GM12878 (cell line): ENCODE measurements around the gene ITGBL1. TPM values are rescaled to one million over a fixed set of nuclear protein-coding genes. Genes with fewer than 3 reads are reported as not detected.

ENCODE experiments used
- ATAC-seq: fragments of 200-7000 bp; cut with Tn5 transposase; 3 replicates; pipeline ENCODE4 v1.9.1; 2020; ENCODE audit warnings: mild to moderate bottlenecking, moderate library complexity
- BruUV-seq: library from RNA; stranded (reverse); fragments of 400-500 nt; replicated peaks from 2 replicates; lab custom pipeline; 2021; lab: Mats Ljungman, UMichigan
- CTCF ChIA-PET: fragments of 300-600 bp; sonication (Branson Sonifier 250); formaldehyde crosslinking; extraction: SDS; loops from one replicate; lab custom pipeline; 2021; ENCODE audit warnings: inconsistent platforms; lab: Yijun Ruan, JAX
- POLR2A ChIA-PET: fragments of 350-600 bp; formaldehyde crosslinking; extraction: SDS; loops from one replicate; lab custom pipeline; 2021; ENCODE audit warnings: inconsistent platforms; lab: Charles Lee
- RAD21 ChIA-PET: fragments of 300-600 bp; sonication (Branson Sonifier 250); formaldehyde crosslinking; loops from one replicate; lab custom pipeline; 2023; ENCODE audit warnings: antibody characterized with exemption; ENCODE audit not compliant: unreplicated experiment; lab: Charles Lee
- SMC1A ChIA-PET: fragments of 300-600 bp; sonication (Branson Sonifier 250); formaldehyde crosslinking; loops from one replicate; lab custom pipeline; 2023; ENCODE audit not compliant: unreplicated experiment, uncharacterized antibody; lab: Charles Lee
- DNase-seq: peaks from one replicate; pipeline ENCODE4 v3.0.0-alpha.2; 2011; ENCODE audit warnings: low read depth, low spot score
- FAIRE-seq: peaks from 3 replicates; lab custom pipeline; 2011; peaks lifted over from hg19 to GRCh38; lab: Jason Lieb, UNC
- H2AFZ ChIP-seq: 2 replicates; pipeline ENCODE4 v1.6.0; 2011; ENCODE audit warnings: low read depth, low read length, control low read depth; ENCODE audit not compliant: control insufficient read depth
- H3K27ac ChIP-seq: 2 replicates; pipeline ENCODE4 v1.5.1; 2011; ENCODE audit warnings: control low read depth; ENCODE audit not compliant: control insufficient read depth, insufficient read depth
- H3K27me3 ChIP-seq, 2 experiments: replicated peaks in 1 of 2; 2 replicates each; pipeline versions ENCODE4 v1.6.0 to v1.6.1; 2011; ENCODE audit warnings: low read length in 1 of 2; ENCODE audit not compliant: control insufficient read depth in 2 of 2, insufficient read depth in 2 of 2
- H3K36me3 ChIP-seq, 2 experiments: 2 replicates each; pipeline ENCODE4 v1.5.1; 2011; ENCODE audit warnings: low read length in 1 of 2; ENCODE audit not compliant: control insufficient read depth in 2 of 2, insufficient read depth in 2 of 2
- H3K4me1 ChIP-seq: 2 replicates; pipeline ENCODE4 v1.6.1; 2011; ENCODE audit warnings: mild to moderate bottlenecking, low read length, moderate library complexity, mixed read lengths; ENCODE audit not compliant: control insufficient read depth, insufficient read depth
- H3K4me2 ChIP-seq: 2 replicates; pipeline ENCODE4 v1.6.0; 2011; ENCODE audit warnings: control low read depth; ENCODE audit not compliant: control insufficient read depth, insufficient read depth
- H3K4me3 ChIP-seq: fragments of 200-600 bp; sonication (generic); 2 replicates; pipeline ENCODE4 v1.5.1; 2016
- H3K79me2 ChIP-seq: 2 replicates; pipeline ENCODE4 v1.6.0; 2011; ENCODE audit warnings: low read length; ENCODE audit not compliant: control insufficient read depth, insufficient read depth
- H3K9ac ChIP-seq: 2 replicates; pipeline ENCODE4 v1.8.0; 2011; ENCODE audit warnings: low read length, control low read depth, mixed read lengths; ENCODE audit not compliant: control insufficient read depth, insufficient read depth
- H3K9me3 ChIP-seq: replicated peaks from 3 replicates; pipeline ENCODE4 v1.5.1; 2011; ENCODE audit warnings: mild to moderate bottlenecking, low read length; ENCODE audit not compliant: control insufficient read depth, insufficient read depth
- H4K20me1 ChIP-seq: 2 replicates; pipeline ENCODE4 v1.6.0; 2011; ENCODE audit not compliant: control insufficient read depth, insufficient read depth
- CBFB ChIP-seq: IDR thresholded peaks from 2 replicates; pipeline ENCODE4 v1.6.1; 2016; ENCODE audit warnings: antibody characterized with exemption, low read depth
- EGR1 ChIP-seq, 2 experiments: IDR thresholded peaks; 1 replicate in 1 of 2; 2 replicates in 1 of 2; pipeline ENCODE4 v1.6.1; 2011 to 2012; ENCODE audit warnings: low read depth in 2 of 2, low read length in 2 of 2, borderline replicate concordance in 1 of 2, mild to moderate bottlenecking in 1 of 2, moderate library complexity in 1 of 2
- GATAD2B ChIP-seq: fragments of 450-650 bp; conservative IDR thresholded peaks from 2 replicates; pipeline ENCODE4 v1.6.1; 2017; ENCODE audit warnings: low read depth, mild to moderate bottlenecking, moderate library complexity
- NBN ChIP-seq: fragments of 450-650 bp; IDR thresholded peaks from 2 replicates; pipeline ENCODE4 v1.6.1; 2016
- NRF1 ChIP-seq: conservative IDR thresholded peaks from 2 replicates; pipeline ENCODE4 v1.6.1; 2011; ENCODE audit warnings: mild to moderate bottlenecking, low read depth, low read length, improper control_type of control experiment
- PAX5 ChIP-seq: IDR thresholded peaks from 2 replicates; pipeline ENCODE4 v1.6.1; 2011; ENCODE audit warnings: low read depth, low read length, borderline replicate concordance
- SP1 ChIP-seq: IDR thresholded peaks from one replicate; pipeline ENCODE4 v1.6.1; 2011; ENCODE audit warnings: low read depth, low read length
- SPI1 ChIP-seq: IDR thresholded peaks from 2 replicates; pipeline ENCODE4 v1.6.1; 2011; ENCODE audit warnings: low read depth, mild to moderate bottlenecking, low read length, moderate library complexity, borderline replicate concordance; ENCODE audit not compliant: insufficient read depth
- YBX1 ChIP-seq: fragments of 450-650 bp; IDR thresholded peaks from 2 replicates; pipeline ENCODE4 v1.6.1; 2016; ENCODE audit warnings: antibody characterized with exemption
- YY1 ChIP-seq: IDR thresholded peaks from 2 replicates; pipeline ENCODE4 v1.6.1; 2011; ENCODE audit warnings: low read depth, mild to moderate bottlenecking, low read length
- ZZZ3 ChIP-seq: IDR thresholded peaks from 2 replicates; pipeline ENCODE4 v1.6.1; 2011; ENCODE audit warnings: low read depth; ENCODE audit not compliant: control insufficient read depth, insufficient read length
- in situ Hi-C: fragments of 300-500 bp; cut with MboI; formaldehyde crosslinking; loops from 9 replicates; pipeline ENCODE4 v1.14.3; 2018; ENCODE audit warnings: mixed read lengths
- intact Hi-C: fragments of 100-400 bp; cut with micrococcal nuclease; formaldehyde crosslinking; loops from one replicate; pipeline ENCODE4 v1.14.2; 2022; ENCODE audit not compliant: unreplicated experiment
- polyA plus RNA-seq, 11 experiments: library from polyadenylated mRNA; depleted of rRNA in 4 of 11; unstranded in 6 of 11; stranded (reverse) in 5 of 11; fragments of >200 nt; fragmentation: Nextera tagmentation in 4 of 11; fragmentation: Illumina TruSeq in 1 of 11; extraction: Ambion mirVana in 4 of 11; extraction: Trizol in 1 of 11; gene quantifications; 1 replicate in 1 of 11; 2 replicates in 10 of 11; pipeline versions ENCODE4 v1.2.1 to v1.2.3, GENCODE V29; 2011 to 2016; ENCODE audit warnings: inconsistent platforms in 2 of 11, missing spikeins in 2 of 11, low read depth in 1 of 11
- total RNA-seq, 4 experiments: library from RNA; depleted of rRNA in 3 of 4; stranded (reverse); fragments of >200 nt in 3 of 4; fragmentation: Illumina TruSeq in 1 of 4; extraction: Trizol in 1 of 4; gene quantifications; 2 replicates each; pipeline versions ENCODE4 v1.2.1 to v1.2.3, GENCODE V29; 2013 to 2021
- TF ChIP-seq, protein P1 (sequence below): fragments of 450-650 bp; IDR thresholded peaks from 2 replicates; pipeline ENCODE4 v1.6.1; 2017; ENCODE audit warnings: mild to moderate bottlenecking
- TF ChIP-seq, protein P2 (sequence below): IDR thresholded peaks from 2 replicates; pipeline ENCODE4 v1.6.1; 2012; ENCODE audit warnings: mild to moderate bottlenecking, low read depth, low read length
- TF ChIP-seq, protein P3 (sequence below): IDR thresholded peaks from 2 replicates; pipeline ENCODE4 v1.6.1; 2012; ENCODE audit warnings: low read length, inconsistent platforms
- TF ChIP-seq, protein P4 (sequence below): fragments of 450-650 bp; IDR thresholded peaks from 2 replicates; pipeline ENCODE4 v1.6.1; 2014; ENCODE audit warnings: mild to moderate bottlenecking

Gene ITGBL1
- total and polyA plus RNA-seq, 10 of the 15 experiments (the other 5 are each of a cell fraction or from before 2014, with no cell fraction given), result 0.17 to 2.8 (median 0.28) TPM; not detected in 3

DNA sequence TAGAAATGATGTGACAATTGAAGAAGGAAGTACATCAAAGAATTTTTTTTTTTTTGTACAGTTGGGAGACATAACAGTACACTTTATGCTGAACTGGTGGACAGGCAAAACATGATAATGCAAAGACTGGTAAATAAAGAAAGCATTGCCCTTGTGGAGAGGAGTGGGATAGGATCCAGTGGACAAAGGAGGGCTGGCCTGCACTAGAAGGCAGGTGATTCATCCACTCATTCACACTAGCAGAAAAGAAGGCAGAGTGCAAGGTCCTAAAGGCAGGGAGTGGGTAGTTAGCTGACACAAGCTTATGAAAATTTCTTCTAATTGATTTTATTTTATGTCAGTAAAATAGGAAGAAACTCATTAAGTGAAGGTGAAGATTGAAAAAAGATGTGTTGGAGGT, 18.6 kb upstream of the ITGBL1 start:
- intact Hi-C loops, result no loop called here
- RAD21 ChIA-PET, result no interaction called here
- in situ Hi-C loops, result no loop called here
- Histone ChIP-seq H3K9ac (no peak overlapping the region), H3K9me3 (no peaks in the 10 kb centered on the region), H2AFZ (no peak overlapping the region), H3K36me3 (no peaks in the 10 kb centered on the region), H3K27ac (no peak overlapping the region), H4K20me1 (no peaks in the 10 kb centered on the region), H3K4me2 (no peak overlapping the region), H3K79me2 (no peaks in the 10 kb centered on the region), H3K4me3 (no peak overlapping the region), H3K4me1 (no peaks in the 10 kb centered on the region), H3K27me3 (no peaks in the 10 kb centered on the region)
- CTCF ChIA-PET, result no interaction called here
- SMC1A ChIA-PET, result no interaction called here
- no peak for ATAC-seq
- BruUV-seq, result no TSS peak
- TF ChIP-seq, protein P1, sequence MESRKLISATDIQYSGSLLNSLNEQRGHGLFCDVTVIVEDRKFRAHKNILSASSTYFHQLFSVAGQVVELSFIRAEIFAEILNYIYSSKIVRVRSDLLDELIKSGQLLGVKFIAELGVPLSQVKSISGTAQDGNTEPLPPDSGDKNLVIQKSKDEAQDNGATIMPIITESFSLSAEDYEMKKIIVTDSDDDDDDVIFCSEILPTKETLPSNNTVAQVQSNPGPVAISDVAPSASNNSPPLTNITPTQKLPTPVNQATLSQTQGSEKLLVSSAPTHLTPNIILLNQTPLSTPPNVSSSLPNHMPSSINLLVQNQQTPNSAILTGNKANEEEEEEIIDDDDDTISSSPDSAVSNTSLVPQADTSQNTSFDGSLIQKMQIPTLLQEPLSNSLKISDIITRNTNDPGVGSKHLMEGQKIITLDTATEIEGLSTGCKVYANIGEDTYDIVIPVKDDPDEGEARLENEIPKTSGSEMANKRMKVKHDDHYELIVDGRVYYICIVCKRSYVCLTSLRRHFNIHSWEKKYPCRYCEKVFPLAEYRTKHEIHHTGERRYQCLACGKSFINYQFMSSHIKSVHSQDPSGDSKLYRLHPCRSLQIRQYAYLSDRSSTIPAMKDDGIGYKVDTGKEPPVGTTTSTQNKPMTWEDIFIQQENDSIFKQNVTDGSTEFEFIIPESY, result no peak
- TF ChIP-seq YY1 (no peak), NRF1 (no peak), EGR1 (IDR thresholded peaks at IDR 0.05; ENCODE audit: borderline replicate concordance in 1 of 2, low read depth in 2 of 2, low read length in 2 of 2) (no peak), PAX5 (no peak), SPI1 (no peak), SP1 (no peak), NBN (no peak), GATAD2B (no peak), CBFB (no peak), ZZZ3 (no peak), YBX1 (no peak)
- TF ChIP-seq, protein P2, sequence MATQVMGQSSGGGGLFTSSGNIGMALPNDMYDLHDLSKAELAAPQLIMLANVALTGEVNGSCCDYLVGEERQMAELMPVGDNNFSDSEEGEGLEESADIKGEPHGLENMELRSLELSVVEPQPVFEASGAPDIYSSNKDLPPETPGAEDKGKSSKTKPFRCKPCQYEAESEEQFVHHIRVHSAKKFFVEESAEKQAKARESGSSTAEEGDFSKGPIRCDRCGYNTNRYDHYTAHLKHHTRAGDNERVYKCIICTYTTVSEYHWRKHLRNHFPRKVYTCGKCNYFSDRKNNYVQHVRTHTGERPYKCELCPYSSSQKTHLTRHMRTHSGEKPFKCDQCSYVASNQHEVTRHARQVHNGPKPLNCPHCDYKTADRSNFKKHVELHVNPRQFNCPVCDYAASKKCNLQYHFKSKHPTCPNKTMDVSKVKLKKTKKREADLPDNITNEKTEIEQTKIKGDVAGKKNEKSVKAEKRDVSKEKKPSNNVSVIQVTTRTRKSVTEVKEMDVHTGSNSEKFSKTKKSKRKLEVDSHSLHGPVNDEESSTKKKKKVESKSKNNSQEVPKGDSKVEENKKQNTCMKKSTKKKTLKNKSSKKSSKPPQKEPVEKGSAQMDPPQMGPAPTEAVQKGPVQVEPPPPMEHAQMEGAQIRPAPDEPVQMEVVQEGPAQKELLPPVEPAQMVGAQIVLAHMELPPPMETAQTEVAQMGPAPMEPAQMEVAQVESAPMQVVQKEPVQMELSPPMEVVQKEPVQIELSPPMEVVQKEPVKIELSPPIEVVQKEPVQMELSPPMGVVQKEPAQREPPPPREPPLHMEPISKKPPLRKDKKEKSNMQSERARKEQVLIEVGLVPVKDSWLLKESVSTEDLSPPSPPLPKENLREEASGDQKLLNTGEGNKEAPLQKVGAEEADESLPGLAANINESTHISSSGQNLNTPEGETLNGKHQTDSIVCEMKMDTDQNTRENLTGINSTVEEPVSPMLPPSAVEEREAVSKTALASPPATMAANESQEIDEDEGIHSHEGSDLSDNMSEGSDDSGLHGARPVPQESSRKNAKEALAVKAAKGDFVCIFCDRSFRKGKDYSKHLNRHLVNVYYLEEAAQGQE, result no peak
- TF ChIP-seq, protein P3, sequence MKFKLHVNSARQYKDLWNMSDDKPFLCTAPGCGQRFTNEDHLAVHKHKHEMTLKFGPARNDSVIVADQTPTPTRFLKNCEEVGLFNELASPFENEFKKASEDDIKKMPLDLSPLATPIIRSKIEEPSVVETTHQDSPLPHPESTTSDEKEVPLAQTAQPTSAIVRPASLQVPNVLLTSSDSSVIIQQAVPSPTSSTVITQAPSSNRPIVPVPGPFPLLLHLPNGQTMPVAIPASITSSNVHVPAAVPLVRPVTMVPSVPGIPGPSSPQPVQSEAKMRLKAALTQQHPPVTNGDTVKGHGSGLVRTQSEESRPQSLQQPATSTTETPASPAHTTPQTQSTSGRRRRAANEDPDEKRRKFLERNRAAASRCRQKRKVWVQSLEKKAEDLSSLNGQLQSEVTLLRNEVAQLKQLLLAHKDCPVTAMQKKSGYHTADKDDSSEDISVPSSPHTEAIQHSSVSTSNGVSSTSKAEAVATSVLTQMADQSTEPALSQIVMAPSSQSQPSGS, result no peak
- TF ChIP-seq, protein P4, sequence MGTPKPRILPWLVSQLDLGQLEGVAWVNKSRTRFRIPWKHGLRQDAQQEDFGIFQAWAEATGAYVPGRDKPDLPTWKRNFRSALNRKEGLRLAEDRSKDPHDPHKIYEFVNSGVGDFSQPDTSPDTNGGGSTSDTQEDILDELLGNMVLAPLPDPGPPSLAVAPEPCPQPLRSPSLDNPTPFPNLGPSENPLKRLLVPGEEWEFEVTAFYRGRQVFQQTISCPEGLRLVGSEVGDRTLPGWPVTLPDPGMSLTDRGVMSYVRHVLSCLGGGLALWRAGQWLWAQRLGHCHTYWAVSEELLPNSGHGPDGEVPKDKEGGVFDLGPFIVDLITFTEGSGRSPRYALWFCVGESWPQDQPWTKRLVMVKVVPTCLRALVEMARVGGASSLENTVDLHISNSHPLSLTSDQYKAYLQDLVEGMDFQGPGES, result no peak
- no peak for FAIRE-seq
- no peak for DNase-seq
- POLR2A ChIA-PET, result no interaction called here
